ENCODE measurements around the gene CD22. TPM values are rescaled to one million over a fixed set of nuclear protein-coding genes. Genes with fewer than 3 reads are reported as not detected.

CD22 gene
- polyA plus RNA-seq, 4 donors, result 6.6 to 31.5 (median 9.0) TPM

GRCh38 chr19:35336166-35336955, 7.4 kb downstream of the CD22 start:
- DNase-seq (ENCODE audit: low read depth in 4 of 4, low spot score in 3 of 4), result no peak

- DNase-seq (ENCODE audit: low read depth in 4 of 4, low spot score in 3 of 4), result no peak
Measured at GRCh38 chr19:35337097-35337983, 8.4 kb downstream of the CD22 start.

- DNase-seq (ENCODE audit: low read depth in 4 of 4, low spot score in 3 of 4), result no peak
Measured at GRCh38 chr19:35337984-35338296, 9.0 kb downstream of the CD22 start.

- DNase-seq (ENCODE audit: low read depth in 4 of 4, low spot score in 3 of 4), result no peak
Measured at GRCh38 chr19:35340431-35340830, 11.4 kb downstream of the CD22 start.

- DNase-seq (ENCODE audit: low read depth in 4 of 4, low spot score in 3 of 4), result no peak
Measured at GRCh38 chr19:35341006-35341405, 12.0 kb downstream of the CD22 start.

- DNase-seq (ENCODE audit: low read depth in 4 of 4, low spot score in 3 of 4), result no peak
Measured at GRCh38 chr19:35341565-35342225, 12.7 kb downstream of the CD22 start.

GRCh38 chr19:35342430-35342829, 13.4 kb downstream of the CD22 start:
- DNase-seq (ENCODE audit: low read depth in 4 of 4, low spot score in 3 of 4), result no peak

GRCh38 chr19:35344511-35345031, 15.6 kb downstream of the CD22 start:
- DNase-seq (ENCODE audit: low read depth in 4 of 4, low spot score in 3 of 4), result no peak

- no peak for DNase-seq (ENCODE audit: low read depth in 4 of 4, low spot score in 3 of 4)
Measured at GRCh38 chr19:35345671-35346111, 16.7 kb downstream of the CD22 start.

- DNase-seq (ENCODE audit: low read depth in 4 of 4, low spot score in 3 of 4), result no peak
Measured at GRCh38 chr19:35346193-35347052, 17.4 kb downstream of the CD22 start.

GRCh38 chr19:35347171-35347929, 18.4 kb downstream of the CD22 start, which contains the start of gene FFAR1:
Gene FFAR1, plus strand, starts transcription at chr19:35347902. Its CDS starts 3,650 bp downstream, at chr19:35351552.
- no peak for DNase-seq (ENCODE audit: low read depth in 4 of 4, low spot score in 3 of 4)

GRCh38 chr19:35347930-35348298, 18.9 kb downstream of the CD22 start:
- no peak for DNase-seq (ENCODE audit: low read depth in 4 of 4, low spot score in 3 of 4)

GRCh38 chr19:35348911-35349611, 20.1 kb downstream of the CD22 start:
- DNase-seq (ENCODE audit: low read depth in 4 of 4, low spot score in 3 of 4), result no peak

- no peak for DNase-seq (ENCODE audit: low read depth in 4 of 4, low spot score in 3 of 4)
Measured at GRCh38 chr19:35349614-35350521, 20.9 kb downstream of the CD22 start.

GRCh38 chr19:35350591-35350990, 21.6 kb downstream of the CD22 start:
- DNase-seq (ENCODE audit: low read depth in 4 of 4, low spot score in 3 of 4), result peak in 2 of 4 donors; percentile 18 to 19

- no peak for DNase-seq (ENCODE audit: low read depth in 4 of 4, low spot score in 3 of 4)
Measured at GRCh38 chr19:35351411-35352176, 22.6 kb downstream of the CD22 start.

GRCh38 chr19:35352177-35352447, 23.1 kb downstream of the CD22 start:
- DNase-seq (ENCODE audit: low read depth in 4 of 4, low spot score in 3 of 4), result no peak

All from right renal pelvis (tissue), 4 donors.